ENCODE data around the gene HS3ST4. TPM values are rescaled to one million over a fixed set of nuclear protein-coding genes. Genes with fewer than 3 reads are reported as not detected.

Gene HS3ST4
- total and polyA plus RNA-seq, 5 experiments from 2014 or later, result not detected

DNA sequence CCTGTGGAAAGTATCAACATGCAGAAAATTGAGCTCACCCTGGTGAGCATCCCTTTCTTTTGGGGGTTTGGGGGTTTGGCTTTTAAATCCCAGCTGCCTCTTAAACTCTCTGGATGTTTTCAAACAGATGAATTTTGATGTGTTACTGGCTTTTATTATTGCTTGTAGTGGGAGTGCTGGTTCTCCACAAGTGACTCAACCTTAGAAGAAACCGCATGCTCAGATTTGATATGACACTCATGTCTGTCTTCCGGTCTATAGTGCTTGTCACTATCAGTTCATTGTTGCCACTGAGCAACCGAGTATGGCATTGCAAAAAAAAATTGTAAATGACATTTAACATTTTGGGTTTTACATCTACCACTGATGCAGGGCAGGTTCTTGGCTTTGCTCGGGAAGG, 104.5 kb downstream of the HS3ST4 start:
- Mint-ChIP-seq H3K4me3 (no peak overlapping the region), H3K36me3 (no peaks in the 10 kb centered on the region), H3K4me1 (peaks cover 0 to 2% (median 0%) of the 10 kb centered on the region in 4 donors), H3K27ac (no peak overlapping the region), H3K9me3 (peaks cover 0 to 11% (median 0%) of the 10 kb centered on the region in 9 donors), H3K27me3 (peaks cover 2 to 31% (median 20%) of the 10 kb centered on the region in 5 donors)
- POLR2A ChIA-PET, result no interaction called here
- ATAC-seq, result no peak
- DNase-seq, result no peak

DNA sequence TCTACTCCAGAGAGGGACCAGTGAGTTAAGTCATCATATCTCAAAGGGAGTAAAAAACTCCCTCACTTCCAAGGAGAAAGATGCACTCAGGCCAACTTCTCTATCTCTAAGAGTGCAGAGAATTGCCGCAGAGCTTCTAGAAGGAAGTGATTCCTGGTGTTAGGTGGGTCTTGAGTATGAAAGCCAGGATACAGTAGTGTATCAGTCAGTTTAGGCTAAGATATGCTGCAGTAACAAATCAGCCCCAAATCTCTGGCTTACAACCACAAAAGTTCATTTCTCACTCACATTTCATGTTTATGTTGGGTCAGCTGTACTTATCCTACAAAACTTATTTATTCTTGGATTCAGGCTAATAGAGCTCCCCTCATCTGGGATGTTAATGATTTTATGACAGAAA, 106.3 kb downstream of the HS3ST4 start:
- Mint-ChIP-seq H3K27me3 (peaks cover 2 to 32% (median 20%) of the 10 kb centered on the region in 5 donors), H3K4me1 (peaks cover 0 to 2% (median 0%) of the 10 kb centered on the region in 4 donors), H3K36me3 (no peaks in the 10 kb centered on the region), H3K9me3 (peaks cover 0 to 11% (median 0%) of the 10 kb centered on the region in 9 donors), H3K4me3 (no peak overlapping the region), H3K27ac (no peak overlapping the region)
- DNase-seq (no peak), ATAC-seq (no peak)
- POLR2A ChIA-PET, result no interaction called here

DNA sequence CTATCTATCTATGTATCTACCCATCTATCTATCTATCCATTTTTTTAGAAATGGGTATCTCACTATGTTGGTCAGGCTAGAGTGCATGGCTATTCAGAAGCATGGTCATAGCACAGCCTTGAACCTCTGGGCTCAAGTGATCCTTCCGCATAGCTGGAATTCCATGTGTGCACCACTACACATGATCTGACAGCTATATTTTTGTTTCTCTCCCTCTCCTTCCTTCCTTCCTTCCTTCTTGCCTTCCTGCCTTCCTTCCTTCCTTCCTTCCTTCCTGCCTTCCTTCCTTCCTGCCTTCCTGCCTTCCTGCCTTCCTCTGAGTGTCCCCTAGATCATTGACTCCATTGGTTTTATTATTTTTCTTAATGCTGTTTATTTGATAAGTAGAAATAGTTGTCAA, 108.1 kb downstream of the HS3ST4 start:
- no peak overlapping the region for H3K4me3 Mint-ChIP-seq
- peaks cover 4 to 35% (median 16%) of the 10 kb centered on the region in 5 donors for H3K27me3 Mint-ChIP-seq
- POLR2A ChIA-PET, result no interaction called here
- no peak overlapping the region for H3K27ac Mint-ChIP-seq
- H3K36me3 Mint-ChIP-seq, result no peaks in the 10 kb centered on the region
- ATAC-seq (no peak), DNase-seq (no peak)
- H3K4me1 Mint-ChIP-seq, result no peaks in the 10 kb centered on the region
- H3K9me3 Mint-ChIP-seq, result peaks cover 0 to 8% (median 0%) of the 10 kb centered on the region in 9 donors

DNA sequence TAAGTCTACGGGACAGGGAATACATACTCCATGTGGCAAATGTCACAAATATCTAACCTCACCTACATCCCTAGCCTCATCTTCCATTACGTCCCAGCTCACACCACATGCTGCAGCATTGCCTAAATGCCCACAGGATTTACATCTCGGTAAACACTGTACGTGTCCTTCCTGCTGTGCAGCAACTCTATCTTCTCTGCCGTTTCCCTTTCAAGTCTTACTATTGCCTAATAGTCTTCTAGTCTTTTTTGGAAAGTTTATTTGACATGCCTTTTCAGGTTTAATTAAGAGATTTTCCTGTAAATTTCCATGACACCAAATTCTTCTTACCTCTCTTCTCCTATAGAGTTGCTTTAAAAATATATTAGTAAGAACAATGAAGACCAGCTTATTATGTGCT, 120.5 kb downstream of the HS3ST4 start:
- DNase-seq (no peak), ATAC-seq (no peak)
- Mint-ChIP-seq H3K4me1 (peaks cover 0 to 2% (median 0%) of the 10 kb centered on the region in 4 donors), H3K27ac (no peak overlapping the region), H3K9me3 (peaks cover 0 to 4% (median 0%) of the 10 kb centered on the region in 9 donors), H3K27me3 (peaks cover 10 to 73% (median 29%) of the 10 kb centered on the region in 5 donors), H3K36me3 (no peaks in the 10 kb centered on the region), H3K4me3 (no peak overlapping the region)
- POLR2A ChIA-PET, result interaction anchor here (0.7 kb wide), 1 partner anchor 405 kb away, joined by 3 read pairs; no protein-coding TSS in a partner anchor

DNA sequence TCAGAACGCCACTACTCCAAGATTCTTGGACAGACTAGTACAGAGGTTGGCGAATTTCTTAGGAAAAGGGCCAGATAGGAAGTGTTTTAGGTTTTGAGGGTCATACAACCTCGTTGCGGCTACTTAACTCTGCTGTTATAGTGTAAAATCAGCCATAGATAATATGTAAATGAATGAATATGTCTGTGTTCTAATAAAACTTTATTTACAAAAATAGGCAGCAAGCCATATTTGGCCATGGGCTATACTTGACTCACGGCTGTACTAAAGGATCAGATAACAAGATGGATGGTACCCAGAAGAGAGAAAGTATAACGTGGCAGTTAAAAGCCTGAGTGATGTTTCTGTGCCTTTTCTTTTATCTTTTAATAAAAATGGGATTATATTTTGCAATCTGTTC, 125.5 kb downstream of the HS3ST4 start:
- no peak overlapping the region for H3K27ac Mint-ChIP-seq
- POLR2A ChIA-PET, result no interaction called here

GRCh38 chr16:25817876-25818275, 126.1 kb downstream of the HS3ST4 start:
- Mint-ChIP-seq H3K4me3 (no peak overlapping the region), H3K27me3 (peaks cover 2 to 37% (median 21%) of the 10 kb centered on the region in 5 donors), H3K9me3 (peaks cover 0 to 2% (median 0%) of the 10 kb centered on the region in 9 donors), H3K4me1 (peaks cover 0 to 2% (median 0%) of the 10 kb centered on the region in 4 donors), H3K36me3 (no peaks in the 10 kb centered on the region), H3K27ac (no peak overlapping the region)
- POLR2A ChIA-PET, result no interaction called here
- DNase-seq (no peak), ATAC-seq (no peak)

More for the DNA sequence above, 125.5 kb downstream of the HS3ST4 start:
- Mint-ChIP-seq H3K27me3 (peaks cover 6 to 43% (median 22%) of the 10 kb centered on the region in 5 donors), H3K9me3 (peaks cover 0 to 2% (median 0%) of the 10 kb centered on the region in 9 donors), H3K4me3 (no peak overlapping the region), H3K4me1 (peaks cover 0 to 2% (median 0%) of the 10 kb centered on the region in 4 donors), H3K36me3 (no peaks in the 10 kb centered on the region)
- ATAC-seq (no peak), DNase-seq (no peak)

DNA sequence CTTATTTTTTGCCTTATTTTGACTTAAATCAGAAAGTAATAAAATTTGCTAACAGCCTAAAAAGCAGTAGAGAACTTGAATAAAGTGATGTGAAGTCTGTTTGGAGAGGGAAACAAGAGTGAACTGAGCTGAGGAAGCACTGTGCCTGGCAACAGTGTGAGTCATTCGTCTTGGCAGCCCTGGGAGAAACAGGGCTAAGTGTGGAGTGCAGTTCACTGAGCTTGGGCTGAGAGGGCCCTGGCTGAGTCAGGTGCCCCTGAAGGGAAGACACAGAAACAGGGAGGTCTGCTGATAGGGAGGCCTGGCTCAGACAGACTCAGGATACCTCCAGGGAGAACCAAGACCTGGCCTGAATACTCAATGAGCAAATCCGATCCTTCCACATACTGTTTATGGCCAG, 132.1 kb downstream of the HS3ST4 start:
- Mint-ChIP-seq H3K27me3 (peaks cover 5 to 20% (median 10%) of the 10 kb centered on the region in 5 donors), H3K36me3 (no peaks in the 10 kb centered on the region), H3K4me1 (peaks cover 0 to 2% (median 0%) of the 10 kb centered on the region in 4 donors), H3K27ac (no peak overlapping the region), H3K9me3 (no peaks in the 10 kb centered on the region), H3K4me3 (no peak overlapping the region)
- DNase-seq, result no peak
- no peak for ATAC-seq
- POLR2A ChIA-PET, result no interaction called here

DNA sequence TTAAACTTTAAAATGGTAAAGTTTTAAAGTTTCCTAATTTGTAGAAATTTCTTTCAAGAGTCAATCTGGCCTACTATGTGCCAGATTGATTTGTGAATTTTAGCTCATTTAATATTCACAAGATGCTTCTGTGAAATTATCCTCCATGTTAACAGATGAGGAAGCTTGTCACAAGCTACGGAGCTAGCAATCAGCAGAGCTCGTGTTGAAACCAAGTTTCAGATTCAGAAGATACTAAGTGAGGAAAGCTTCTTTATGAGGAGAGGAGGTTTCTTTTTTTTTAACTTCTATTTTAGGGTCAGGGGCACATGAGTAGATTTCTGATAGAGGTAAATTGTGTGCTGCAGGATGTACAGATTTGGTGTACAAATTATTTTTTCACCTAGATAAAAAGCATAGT, 135.9 kb downstream of the HS3ST4 start:
- POLR2A ChIA-PET, result no interaction called here
- no peak for DNase-seq
- ATAC-seq, result no peak
- Mint-ChIP-seq H3K36me3 (no peaks in the 10 kb centered on the region), H3K4me3 (no peak overlapping the region), H3K27ac (no peak overlapping the region), H3K27me3 (peaks cover 9 to 35% (median 19%) of the 10 kb centered on the region in 5 donors), H3K9me3 (peaks cover 0 to 1% (median 0%) of the 10 kb centered on the region in 9 donors), H3K4me1 (peaks cover 0 to 2% (median 0%) of the 10 kb centered on the region in 4 donors)

- H3K4me3 Mint-ChIP-seq, result no peak overlapping the region
- no peak overlapping the region for H3K27ac Mint-ChIP-seq
- POLR2A ChIA-PET, result no interaction called here
- H3K27me3 Mint-ChIP-seq, result peaks cover 9 to 35% (median 22%) of the 10 kb centered on the region in 5 donors
- DNase-seq, result no peak
- H3K9me3 Mint-ChIP-seq, result peaks cover 0 to 1% (median 0%) of the 10 kb centered on the region in 9 donors
- no peak for ATAC-seq
- H3K4me1 Mint-ChIP-seq, result peaks cover 0 to 2% (median 0%) of the 10 kb centered on the region in 4 donors
- no peaks in the 10 kb centered on the region for H3K36me3 Mint-ChIP-seq
Measured at GRCh38 chr16:25828510-25828909, 136.8 kb downstream of the HS3ST4 start.

- POLR2A ChIA-PET, result no interaction called here
- H3K36me3 Mint-ChIP-seq, result no peaks in the 10 kb centered on the region
- H3K27me3 Mint-ChIP-seq, result peaks cover 9 to 32% (median 20%) of the 10 kb centered on the region in 5 donors
- ATAC-seq (no peak), DNase-seq (no peak)
- H3K27ac Mint-ChIP-seq, result no peak overlapping the region
- H3K9me3 Mint-ChIP-seq, result peaks cover 0 to 1% (median 0%) of the 10 kb centered on the region in 9 donors
- H3K4me3 Mint-ChIP-seq, result no peak overlapping the region
- no peaks in the 10 kb centered on the region for H3K4me1 Mint-ChIP-seq
Measured at GRCh38 chr16:25832291-25832690, 140.5 kb downstream of the HS3ST4 start.

- H3K4me1 Mint-ChIP-seq, result peaks cover 0 to 4% (median 3%) of the 10 kb centered on the region in 4 donors
- peaks cover 9 to 38% (median 30%) of the 10 kb centered on the region in 5 donors for H3K27me3 Mint-ChIP-seq
- no peaks in the 10 kb centered on the region for H3K36me3 Mint-ChIP-seq
- POLR2A ChIA-PET, result no interaction called here
- no peak overlapping the region for H3K27ac Mint-ChIP-seq
- DNase-seq (no peak), ATAC-seq (no peak)
- H3K9me3 Mint-ChIP-seq, result peaks cover 0 to 1% (median 0%) of the 10 kb centered on the region in 9 donors
- no peak overlapping the region for H3K4me3 Mint-ChIP-seq
Measured at GRCh38 chr16:25834101-25834500, 142.3 kb downstream of the HS3ST4 start.

- DNase-seq (no peak), ATAC-seq (no peak)
- peaks cover 0 to 1% (median 0%) of the 10 kb centered on the region in 9 donors for H3K9me3 Mint-ChIP-seq
- peaks cover 9 to 44% (median 29%) of the 10 kb centered on the region in 5 donors for H3K27me3 Mint-ChIP-seq
- POLR2A ChIA-PET, result interaction anchor here (0.6 kb wide), 1 partner anchor 899 kb away, joined by 3 read pairs; no protein-coding TSS in a partner anchor
- peaks cover 0 to 4% (median 3%) of the 10 kb centered on the region in 4 donors for H3K4me1 Mint-ChIP-seq
- H3K27ac Mint-ChIP-seq, result no peak overlapping the region
- H3K36me3 Mint-ChIP-seq, result no peaks in the 10 kb centered on the region
- H3K4me3 Mint-ChIP-seq, result no peak overlapping the region
Measured at GRCh38 chr16:25835126-25835525, 143.4 kb downstream of the HS3ST4 start.

DNA sequence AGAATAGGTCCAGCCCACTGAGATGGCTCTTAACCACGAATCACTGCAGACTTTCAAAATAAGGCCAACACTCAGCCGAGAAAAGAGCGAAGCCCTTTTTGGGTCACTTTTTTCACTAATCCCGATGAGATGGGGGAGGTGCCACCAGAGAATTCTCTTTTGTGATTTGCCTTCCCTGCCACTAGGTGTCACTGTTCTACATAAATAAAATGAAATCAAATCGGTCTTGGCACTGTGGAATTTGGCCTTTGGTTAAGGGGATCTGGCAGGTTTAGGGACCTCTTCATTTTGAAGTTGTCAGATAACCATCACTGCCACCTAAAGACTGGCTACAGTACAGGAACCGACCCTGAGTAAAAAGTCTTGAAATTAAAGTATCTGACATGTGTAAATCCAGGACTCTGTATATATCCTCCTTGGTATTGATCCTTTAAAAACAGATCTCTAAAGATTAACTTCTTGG, 147.0 kb downstream of the HS3ST4 start:
- DNase-seq (peak in 8 of 10 donors; percentile 1 to 56 (median 15)), ATAC-seq (no peak)
- Mint-ChIP-seq H3K4me3 (no peak overlapping the region), H3K9me3 (no peaks in the 10 kb centered on the region), H3K4me1 (peaks cover 0 to 4% (median 3%) of the 10 kb centered on the region in 4 donors), H3K27ac (no peak overlapping the region), H3K27me3 (peaks cover 5 to 30% (median 16%) of the 10 kb centered on the region in 5 donors), H3K36me3 (no peaks in the 10 kb centered on the region)
- POLR2A ChIA-PET, result no interaction called here

- Mint-ChIP-seq H3K27me3 (peaks cover 6 to 49% (median 15%) of the 10 kb centered on the region in 5 donors), H3K9me3 (peaks cover 0 to 3% (median 0%) of the 10 kb centered on the region in 9 donors), H3K27ac (no peak overlapping the region), H3K36me3 (no peaks in the 10 kb centered on the region), H3K4me1 (peaks cover 0 to 4% (median 3%) of the 10 kb centered on the region in 4 donors), H3K4me3 (no peak overlapping the region)
- POLR2A ChIA-PET, result no interaction called here
- ATAC-seq (no peak), DNase-seq (no peak)
Measured at GRCh38 chr16:25841761-25842160, 150.0 kb downstream of the HS3ST4 start.
